ENCODE results near the gene AOC3. TPM values are rescaled to one million over a fixed set of nuclear protein-coding genes. Genes with fewer than 3 reads are reported as not detected.

AOC3 gene
- polyA plus RNA-seq, 1 donor (not counting 4 experiments of a cell fraction or from before 2014, with no cell fraction given), result 0.22 TPM

DNA sequence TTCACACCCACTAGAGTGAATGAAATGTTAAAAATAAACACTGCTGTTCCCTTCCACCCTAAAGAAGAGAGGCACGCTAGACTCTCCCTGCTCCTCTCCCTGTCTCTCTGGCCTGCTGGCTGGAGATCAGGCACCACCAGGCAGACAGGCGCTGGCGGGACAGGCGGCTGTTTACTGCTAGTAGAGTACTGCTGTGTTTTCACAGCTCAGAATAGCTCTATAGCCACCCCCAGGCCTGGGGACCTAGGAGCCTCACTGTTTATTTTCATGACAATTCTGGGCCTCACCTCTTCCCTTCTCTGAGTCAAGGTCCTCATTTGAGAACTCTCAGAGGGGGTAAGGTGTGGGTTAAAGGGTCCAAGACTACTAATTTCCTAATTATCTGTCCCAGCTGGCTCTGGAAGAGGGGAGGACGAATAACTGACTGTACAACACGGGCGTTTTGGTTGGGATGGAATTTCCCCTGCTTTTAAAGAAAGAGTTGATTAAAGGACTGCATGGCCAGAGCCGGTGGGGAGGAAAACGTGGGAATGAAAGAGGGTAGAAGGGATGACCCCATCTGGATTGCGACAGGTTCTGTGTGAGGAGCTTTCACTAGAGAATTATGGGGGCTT is 40.6 kb downstream of the AOC3 start:
- H3K36me3 ChIP-seq (ENCODE audit: control insufficient read depth in 2 of 2, extremely low read depth in 1 of 2, insufficient read depth in 2 of 2, low read length in 2 of 2), result no peaks in the 10 kb centered on the region

DNA sequence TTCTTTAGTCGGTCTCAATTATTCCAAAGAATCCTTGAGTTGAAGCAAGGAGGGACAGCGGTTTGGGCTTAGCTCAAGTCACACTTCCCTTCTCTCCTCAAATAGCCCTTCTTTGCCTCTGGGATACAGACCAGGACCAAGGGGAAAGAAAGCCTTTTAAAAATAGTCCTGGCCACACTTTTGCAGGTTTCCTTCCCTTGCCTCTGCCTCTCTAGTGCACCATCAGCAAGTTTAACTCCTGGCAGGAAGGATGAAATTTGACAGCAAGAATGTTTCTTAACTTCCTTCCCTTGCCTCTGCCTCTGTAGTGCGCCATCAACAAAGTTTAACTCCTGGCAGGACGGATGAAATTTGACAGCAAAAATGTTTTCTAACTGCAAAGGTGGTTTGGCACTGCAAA is 42.4 kb downstream of the AOC3 start:
- no peaks in the 10 kb centered on the region for H3K36me3 ChIP-seq (ENCODE audit: control insufficient read depth in 2 of 2, extremely low read depth in 1 of 2, insufficient read depth in 2 of 2, low read length in 2 of 2)
- no peaks in the 10 kb centered on the region for H3K79me2 ChIP-seq (ENCODE audit: control insufficient read depth, insufficient read depth, low read length)
- no peak overlapping the region for H2AFZ ChIP-seq (ENCODE audit: control insufficient read depth, low read length)
- no peak for FAIRE-seq
- TF ChIP-seq EZH2 (IDR thresholded peaks at IDR 0.05; ENCODE audit: low read length), result no peak
- TF ChIP-seq, protein P1, sequence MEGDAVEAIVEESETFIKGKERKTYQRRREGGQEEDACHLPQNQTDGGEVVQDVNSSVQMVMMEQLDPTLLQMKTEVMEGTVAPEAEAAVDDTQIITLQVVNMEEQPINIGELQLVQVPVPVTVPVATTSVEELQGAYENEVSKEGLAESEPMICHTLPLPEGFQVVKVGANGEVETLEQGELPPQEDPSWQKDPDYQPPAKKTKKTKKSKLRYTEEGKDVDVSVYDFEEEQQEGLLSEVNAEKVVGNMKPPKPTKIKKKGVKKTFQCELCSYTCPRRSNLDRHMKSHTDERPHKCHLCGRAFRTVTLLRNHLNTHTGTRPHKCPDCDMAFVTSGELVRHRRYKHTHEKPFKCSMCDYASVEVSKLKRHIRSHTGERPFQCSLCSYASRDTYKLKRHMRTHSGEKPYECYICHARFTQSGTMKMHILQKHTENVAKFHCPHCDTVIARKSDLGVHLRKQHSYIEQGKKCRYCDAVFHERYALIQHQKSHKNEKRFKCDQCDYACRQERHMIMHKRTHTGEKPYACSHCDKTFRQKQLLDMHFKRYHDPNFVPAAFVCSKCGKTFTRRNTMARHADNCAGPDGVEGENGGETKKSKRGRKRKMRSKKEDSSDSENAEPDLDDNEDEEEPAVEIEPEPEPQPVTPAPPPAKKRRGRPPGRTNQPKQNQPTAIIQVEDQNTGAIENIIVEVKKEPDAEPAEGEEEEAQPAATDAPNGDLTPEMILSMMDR (optimal IDR thresholded peaks at IDR 0.05 in 1 of 3, IDR thresholded peaks at IDR 0.05 in 1 of 3, conservative IDR thresholded peaks at IDR 0.05 in 1 of 3; ENCODE audit: extremely low read depth in 1 of 3, insufficient read depth in 2 of 3, low read length in 3 of 3), result no peak
- H3K9me1 ChIP-seq (ENCODE audit: control insufficient read depth, extremely low read depth, insufficient read depth, low read length), result no peaks in the 10 kb centered on the region
- DNase-seq (ENCODE audit: low read depth, low spot score), result no peak
- no peak overlapping the region for H3K4me2 ChIP-seq (ENCODE audit: control insufficient read depth, extremely low read depth, insufficient read depth, low read depth, low read length)
- no peak overlapping the region for H3K4me3 ChIP-seq (ENCODE audit: control insufficient read depth in 2 of 3, extremely low read depth in 1 of 3, insufficient read depth in 2 of 3, low read depth in 1 of 3, low read length in 3 of 3)
- no peak overlapping the region for H3K27ac ChIP-seq (ENCODE audit: control insufficient read depth, insufficient read depth, low read length)
- H3K9me3 ChIP-seq (ENCODE audit: control insufficient read depth, low read depth, low read length), result no peaks in the 10 kb centered on the region
- no peaks in the 10 kb centered on the region for H3K27me3 ChIP-seq (ENCODE audit: control insufficient read depth, extremely low read depth, insufficient read depth, low read length)
- H3K9ac ChIP-seq (ENCODE audit: control insufficient read depth, extremely low read depth, insufficient read depth, low read length), result no peak overlapping the region
- peaks cover 8% of the 10 kb centered on the region for H3K4me1 ChIP-seq (ENCODE audit: control insufficient read depth, extremely low read depth, insufficient read depth, low read length)
- no peaks in the 10 kb centered on the region for H4K20me1 ChIP-seq (ENCODE audit: control insufficient read depth, extremely low read depth, insufficient read depth, low read length)
- dilution Hi-C loops (cut with MboI; ENCODE audit: extremely low pct_ligation_motif_present, low sequenced_read_pairs), result no loop called here

More for the DNA sequence above, 40.6 kb downstream of the AOC3 start:
- no peaks in the 10 kb centered on the region for H3K79me2 ChIP-seq (ENCODE audit: control insufficient read depth, insufficient read depth, low read length)
- H2AFZ ChIP-seq (ENCODE audit: control insufficient read depth, low read length), result no peak overlapping the region
- H3K9me3 ChIP-seq (ENCODE audit: control insufficient read depth, low read depth, low read length), result no peaks in the 10 kb centered on the region
- no peak overlapping the region for H3K4me3 ChIP-seq (ENCODE audit: control insufficient read depth in 2 of 3, extremely low read depth in 1 of 3, insufficient read depth in 2 of 3, low read depth in 1 of 3, low read length in 3 of 3)
- TF ChIP-seq, protein P1 (optimal IDR thresholded peaks at IDR 0.05 in 1 of 3, IDR thresholded peaks at IDR 0.05 in 1 of 3, conservative IDR thresholded peaks at IDR 0.05 in 1 of 3; ENCODE audit: extremely low read depth in 1 of 3, insufficient read depth in 2 of 3, low read length in 3 of 3), result no peak
- no peak for TF ChIP-seq EZH2 (IDR thresholded peaks at IDR 0.05; ENCODE audit: low read length)
- peaks cover 8% of the 10 kb centered on the region for H3K4me1 ChIP-seq (ENCODE audit: control insufficient read depth, extremely low read depth, insufficient read depth, low read length)
- DNase-seq (ENCODE audit: low read depth, low spot score), result no peak
- no peak overlapping the region for H3K9ac ChIP-seq (ENCODE audit: control insufficient read depth, extremely low read depth, insufficient read depth, low read length)
- no peak overlapping the region for H3K27ac ChIP-seq (ENCODE audit: control insufficient read depth, insufficient read depth, low read length)
- dilution Hi-C loops (cut with MboI; ENCODE audit: extremely low pct_ligation_motif_present, low sequenced_read_pairs), result no loop called here
- no peak overlapping the region for H3K4me2 ChIP-seq (ENCODE audit: control insufficient read depth, extremely low read depth, insufficient read depth, low read depth, low read length)
- H3K9me1 ChIP-seq (ENCODE audit: control insufficient read depth, extremely low read depth, insufficient read depth, low read length), result no peaks in the 10 kb centered on the region
- H3K27me3 ChIP-seq (ENCODE audit: control insufficient read depth, extremely low read depth, insufficient read depth, low read length), result no peaks in the 10 kb centered on the region
- H4K20me1 ChIP-seq (ENCODE audit: control insufficient read depth, extremely low read depth, insufficient read depth, low read length), result no peaks in the 10 kb centered on the region
- no peak for FAIRE-seq

Data from keratinocyte (primary cell).